Panc1 (cell line): ENCODE measurements around the gene NCAM2. TPM values are rescaled to one million over a fixed set of nuclear protein-coding genes. Genes with fewer than 3 reads are reported as not detected.

ENCODE experiments used
- ATAC-seq: fragments of 200-7000 bp; cut with Tn5 transposase; 2 replicates; pipeline ENCODE4 v1.9.1; 2020; ENCODE audit warnings: mild to moderate bottlenecking, moderate library complexity
- BruUV-seq: library from RNA; stranded (reverse); fragments of 400-500 nt; replicated peaks from 2 replicates; lab custom pipeline; 2021; lab: Mats Ljungman, UMichigan
- CTCF ChIA-PET: fragments of 300-600 bp; sonication (Branson Sonifier 250); formaldehyde crosslinking; loops from one replicate; lab custom pipeline; 2022; ENCODE audit warnings: antibody characterized with exemption; lab: Charles Lee
- POLR2A ChIA-PET: fragments of 300-600 bp; sonication (Branson Sonifier 250); formaldehyde crosslinking; loops from one replicate; lab custom pipeline; 2022; ENCODE audit warnings: antibody characterized with exemption; lab: Charles Lee
- DNase-seq: peaks from one replicate; pipeline ENCODE4 v3.0.0-alpha.2; 2010; ENCODE audit warnings: low read depth, low spot score
- H3K27ac ChIP-seq: 2 replicates; pipeline ENCODE4 v1.5.1; 2011; ENCODE audit warnings: mild to moderate bottlenecking, low read length, inconsistent platforms
- H3K27me3 ChIP-seq: fragments of 200-500 bp; sonication (Bioruptor generic); 2 replicates; pipeline ENCODE4 v1.6.0; 2014; ENCODE audit warnings: low read length, inconsistent platforms; ENCODE audit not compliant: control insufficient read depth, insufficient read depth
- H3K36me3 ChIP-seq: fragments of 200-500 bp; sonication (Bioruptor generic); 2 replicates; pipeline ENCODE4 v1.5.1; 2014; ENCODE audit warnings: inconsistent platforms, mild to moderate bottlenecking, low read length, moderate library complexity; ENCODE audit not compliant: control insufficient read depth, insufficient read depth
- H3K4me1 ChIP-seq: 2 replicates; pipeline ENCODE4 v1.5.1; 2011; ENCODE audit warnings: inconsistent platforms, mild to moderate bottlenecking, low read length, moderate library complexity; ENCODE audit not compliant: control insufficient read depth, insufficient read depth
- H3K4me3 ChIP-seq, 2 experiments: 2 replicates each; pipeline ENCODE4 v1.5.1; 2011 to 2012; ENCODE audit warnings: low read depth in 2 of 2, low read length in 2 of 2, mild to moderate bottlenecking in 2 of 2, inconsistent platforms in 1 of 2, moderate library complexity in 1 of 2
- H3K9me3 ChIP-seq: fragments of 200-500 bp; sonication (Bioruptor generic); 2 replicates; pipeline ENCODE4 v1.5.1; 2014; ENCODE audit warnings: low read depth, mild to moderate bottlenecking, inconsistent platforms, low read length, moderate library complexity; ENCODE audit not compliant: control insufficient read depth, insufficient read depth
- CTCF ChIP-seq: fragments of 450-650 bp; IDR thresholded peaks from 2 replicates; pipeline ENCODE4 v1.5.1; 2017; ENCODE audit warnings: mild to moderate bottlenecking
- POLR2AphosphoS5 ChIP-seq: IDR thresholded peaks from 2 replicates; pipeline ENCODE4 v1.6.1; 2012; ENCODE audit warnings: mild to moderate bottlenecking, low read depth, low read length, moderate library complexity
- SIN3A ChIP-seq: IDR thresholded peaks from 2 replicates; pipeline ENCODE4 v1.6.1; 2012; ENCODE audit warnings: low read depth, mild to moderate bottlenecking, low read length, moderate library complexity, borderline replicate concordance; ENCODE audit not compliant: insufficient read depth
- TCF7L2 ChIP-seq: IDR thresholded peaks from 2 replicates; pipeline ENCODE4 v1.6.1; 2011; ENCODE audit warnings: mild to moderate bottlenecking, low read depth, low read length, inconsistent platforms
- in situ Hi-C: cut with HindIII; loops from 2 replicates; pipeline ENCODE4 v1.10.0; 2016; ENCODE audit warnings: low sequenced_read_pairs, low pct_unique_long_range_greater_than_20kb
- intact Hi-C: fragments of 100-400 bp; cut with micrococcal nuclease; formaldehyde crosslinking; loops from one replicate; pipeline ENCODE4 v1.10.0; 2022; ENCODE audit not compliant: unreplicated experiment
- total RNA-seq: library from RNA; stranded (reverse); gene quantifications from one replicate; pipeline ENCODE4 v1.2.1, GENCODE V29; 2021; ENCODE audit not compliant: unreplicated experiment
- TF ChIP-seq, protein P1 (sequence below), 2 experiments: IDR thresholded peaks; 2 replicates each; pipeline ENCODE4 v1.6.1; 2011 to 2012; ENCODE audit warnings: low read depth in 2 of 2, control low read depth in 1 of 2, low read length in 1 of 2, mild to moderate bottlenecking in 1 of 2, moderate library complexity in 1 of 2; ENCODE audit not compliant: insufficient read depth in 1 of 2

The NCAM2 gene
- total RNA-seq, 1 experiment from 2014 or later: 2.2 TPM

- intact Hi-C loops: no loop called here
- POLR2A ChIA-PET: no interaction called here
These were observed 186.7 kb downstream of the NCAM2 start for GRCh38 chr21:21184771-21185528.

DNA sequence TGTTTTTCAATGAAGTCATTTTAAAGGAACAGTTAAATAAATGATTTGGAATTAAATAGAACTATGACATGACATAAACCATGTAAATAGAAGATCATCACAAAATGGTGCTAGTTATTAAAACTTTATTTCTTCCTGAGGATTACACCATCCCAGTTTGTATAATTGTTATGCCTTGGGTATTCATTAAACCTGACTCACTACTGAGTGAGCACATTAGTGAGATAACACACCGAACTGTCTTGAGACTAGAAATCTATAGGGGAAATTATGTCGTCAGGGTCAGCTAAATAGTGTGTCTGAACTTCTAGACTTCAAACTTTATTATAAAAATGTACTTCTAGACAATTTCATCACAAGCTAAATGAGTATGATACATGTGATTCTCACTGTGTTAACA, 189.4 kb downstream of the NCAM2 start:
- intact Hi-C loops: no loop called here
- no TSS peak for BruUV-seq

More at GRCh38 chr21:21184771-21185528, 186.7 kb downstream of the NCAM2 start:
- no peak for TF ChIP-seq POLR2AphosphoS5
- no peak for TF ChIP-seq CTCF
- no peak for TF ChIP-seq SIN3A
- TF ChIP-seq TCF7L2: no peak
- TF ChIP-seq, protein P1, sequence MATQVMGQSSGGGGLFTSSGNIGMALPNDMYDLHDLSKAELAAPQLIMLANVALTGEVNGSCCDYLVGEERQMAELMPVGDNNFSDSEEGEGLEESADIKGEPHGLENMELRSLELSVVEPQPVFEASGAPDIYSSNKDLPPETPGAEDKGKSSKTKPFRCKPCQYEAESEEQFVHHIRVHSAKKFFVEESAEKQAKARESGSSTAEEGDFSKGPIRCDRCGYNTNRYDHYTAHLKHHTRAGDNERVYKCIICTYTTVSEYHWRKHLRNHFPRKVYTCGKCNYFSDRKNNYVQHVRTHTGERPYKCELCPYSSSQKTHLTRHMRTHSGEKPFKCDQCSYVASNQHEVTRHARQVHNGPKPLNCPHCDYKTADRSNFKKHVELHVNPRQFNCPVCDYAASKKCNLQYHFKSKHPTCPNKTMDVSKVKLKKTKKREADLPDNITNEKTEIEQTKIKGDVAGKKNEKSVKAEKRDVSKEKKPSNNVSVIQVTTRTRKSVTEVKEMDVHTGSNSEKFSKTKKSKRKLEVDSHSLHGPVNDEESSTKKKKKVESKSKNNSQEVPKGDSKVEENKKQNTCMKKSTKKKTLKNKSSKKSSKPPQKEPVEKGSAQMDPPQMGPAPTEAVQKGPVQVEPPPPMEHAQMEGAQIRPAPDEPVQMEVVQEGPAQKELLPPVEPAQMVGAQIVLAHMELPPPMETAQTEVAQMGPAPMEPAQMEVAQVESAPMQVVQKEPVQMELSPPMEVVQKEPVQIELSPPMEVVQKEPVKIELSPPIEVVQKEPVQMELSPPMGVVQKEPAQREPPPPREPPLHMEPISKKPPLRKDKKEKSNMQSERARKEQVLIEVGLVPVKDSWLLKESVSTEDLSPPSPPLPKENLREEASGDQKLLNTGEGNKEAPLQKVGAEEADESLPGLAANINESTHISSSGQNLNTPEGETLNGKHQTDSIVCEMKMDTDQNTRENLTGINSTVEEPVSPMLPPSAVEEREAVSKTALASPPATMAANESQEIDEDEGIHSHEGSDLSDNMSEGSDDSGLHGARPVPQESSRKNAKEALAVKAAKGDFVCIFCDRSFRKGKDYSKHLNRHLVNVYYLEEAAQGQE (IDR thresholded peaks at IDR 0.05; ENCODE audit: insufficient read depth in 1 of 2, low read depth in 2 of 2, low read length in 1 of 2): no peak
- Histone ChIP-seq H3K4me1 (no peaks in the 10 kb centered on the region), H3K9me3 (no peaks in the 10 kb centered on the region), H3K27me3 (no peaks in the 10 kb centered on the region), H3K27ac (no peak overlapping the region), H3K36me3 (no peaks in the 10 kb centered on the region), H3K4me3 (no peak overlapping the region)
- no TSS peak for BruUV-seq
- ATAC-seq (no peak), DNase-seq (no peak)
- in situ Hi-C loops: no loop called here
- CTCF ChIA-PET: no interaction called here

More for the DNA sequence above, 189.4 kb downstream of the NCAM2 start:
- H3K4me1 ChIP-seq: no peaks in the 10 kb centered on the region
- ChIA-PET CTCF (no interaction called here), POLR2A (no interaction called here)
- DNase-seq (no peak), ATAC-seq (no peak)
- H3K27me3 ChIP-seq: no peaks in the 10 kb centered on the region
- H3K9me3 ChIP-seq: no peaks in the 10 kb centered on the region
- H3K27ac ChIP-seq: no peak overlapping the region
- no peak overlapping the region for H3K4me3 ChIP-seq
- no peaks in the 10 kb centered on the region for H3K36me3 ChIP-seq
- in situ Hi-C loops: no loop called here
- TF ChIP-seq, protein P1 (IDR thresholded peaks at IDR 0.05; ENCODE audit: insufficient read depth in 1 of 2, low read depth in 2 of 2, low read length in 1 of 2): no peak
- TF ChIP-seq TCF7L2: no peak
- TF ChIP-seq CTCF: no peak
- no peak for TF ChIP-seq POLR2AphosphoS5
- no peak for TF ChIP-seq SIN3A
